HG02885 (cell line): ENCODE results near the gene NRN1.

Experiments used
- ATAC-seq: cut with Tn5 transposase; IDR thresholded peaks from one replicate; pipeline ENCODE4 v1.9.1; 2021; ENCODE audit warnings: mild to moderate bottlenecking; ENCODE audit not compliant: unreplicated experiment, poor library complexity

The NRN1 gene

DNA sequence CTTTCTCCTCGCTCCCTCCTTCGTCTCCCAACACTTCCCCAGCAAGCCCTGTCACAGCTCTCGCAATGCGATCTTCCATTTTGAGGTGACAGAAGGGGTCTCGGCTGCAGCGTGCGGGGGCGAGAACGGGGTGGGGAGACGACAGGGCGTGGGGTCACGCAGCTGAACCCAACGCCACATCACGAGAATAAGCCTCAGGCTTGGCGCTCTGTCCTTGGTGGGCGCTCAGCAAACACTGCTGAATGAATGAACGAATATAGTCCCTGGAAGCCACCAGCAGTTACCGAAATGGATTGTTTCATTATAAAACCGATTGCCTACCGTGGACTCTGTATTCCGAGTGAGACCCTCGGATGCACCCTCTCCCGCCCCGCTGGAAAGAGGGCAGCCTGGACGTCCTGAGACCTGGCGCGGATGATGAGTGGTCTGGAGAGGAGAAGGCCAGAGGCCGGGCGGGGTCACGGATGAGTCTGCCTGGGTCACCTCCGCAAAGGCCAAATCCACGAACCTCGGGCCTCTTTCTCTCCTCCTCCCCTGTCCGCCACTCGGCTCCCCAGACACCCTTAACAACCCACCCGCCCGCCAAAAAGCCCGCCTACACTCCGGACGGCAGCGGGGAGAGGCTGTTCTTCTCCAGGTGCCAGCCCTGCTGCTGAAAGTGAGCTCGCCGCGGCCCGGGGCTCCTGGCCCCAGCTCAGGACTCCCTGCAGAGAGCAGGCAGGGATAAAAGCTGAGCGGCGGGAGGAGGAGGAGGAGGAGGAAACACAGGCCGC, 3.7 kb downstream of the NRN1 start:
- no peak for ATAC-seq

DNA sequence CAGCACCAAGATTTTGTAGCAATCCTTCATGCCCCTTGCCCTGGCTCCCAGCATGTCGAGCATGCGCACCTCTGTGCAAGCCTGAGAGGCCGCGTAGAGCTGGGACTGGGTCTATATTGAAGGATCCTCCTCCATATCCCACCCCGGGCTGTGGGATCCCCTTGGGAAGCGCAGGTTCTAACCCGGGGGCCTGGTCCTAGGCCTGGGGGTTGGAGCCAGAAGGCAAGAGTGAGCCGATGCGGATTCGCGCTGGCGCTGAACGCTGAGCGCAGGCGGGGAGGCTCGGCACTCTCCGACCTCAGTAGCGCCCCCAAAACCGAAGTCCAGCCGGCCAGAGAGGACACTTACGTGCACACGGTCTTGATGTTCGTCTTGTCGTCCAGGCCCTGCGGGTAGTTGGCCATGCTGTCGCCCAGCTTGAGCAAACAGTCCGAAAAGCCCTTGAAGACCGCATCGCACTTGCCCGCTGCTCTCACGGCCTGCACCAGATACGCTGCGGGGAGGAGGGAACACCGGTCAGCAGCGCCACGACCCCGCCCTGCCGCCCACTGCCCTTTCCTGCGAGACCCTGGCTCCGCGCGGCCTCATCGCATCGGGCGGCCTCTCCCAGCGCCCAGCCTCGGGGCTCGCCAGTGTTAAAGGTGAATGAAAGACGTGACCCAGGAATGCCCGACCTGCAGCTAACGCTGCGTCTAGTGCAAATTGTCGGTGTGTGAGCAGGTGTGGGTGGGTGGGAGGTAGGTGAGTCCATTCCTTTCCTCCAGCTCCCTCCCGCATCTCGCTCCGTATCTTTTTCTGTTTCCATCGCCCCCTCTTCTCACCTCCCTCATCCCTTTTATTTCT, 4.5 kb downstream of the NRN1 start:
- ATAC-seq, result no peak

DNA sequence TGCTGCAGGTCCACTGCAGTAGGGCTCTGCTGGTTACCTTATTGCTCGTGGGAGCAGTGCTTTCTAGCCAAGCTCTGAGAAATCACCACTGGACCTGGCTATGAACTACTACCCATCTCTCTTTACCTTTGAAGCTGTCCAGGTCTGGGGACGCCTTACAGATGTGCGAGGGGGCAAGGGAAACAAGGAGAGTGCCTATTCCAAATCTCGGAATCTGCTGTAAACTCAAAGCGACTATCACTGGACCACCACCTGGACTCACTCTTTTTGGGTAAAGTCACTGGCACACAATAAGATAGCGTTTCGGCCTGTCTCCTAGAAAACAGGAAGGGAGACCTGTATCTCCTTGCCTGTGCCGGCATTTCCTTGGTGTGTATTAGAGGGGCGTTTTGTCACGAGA, 5.3 kb downstream of the NRN1 start:
- no peak for ATAC-seq

DNA sequence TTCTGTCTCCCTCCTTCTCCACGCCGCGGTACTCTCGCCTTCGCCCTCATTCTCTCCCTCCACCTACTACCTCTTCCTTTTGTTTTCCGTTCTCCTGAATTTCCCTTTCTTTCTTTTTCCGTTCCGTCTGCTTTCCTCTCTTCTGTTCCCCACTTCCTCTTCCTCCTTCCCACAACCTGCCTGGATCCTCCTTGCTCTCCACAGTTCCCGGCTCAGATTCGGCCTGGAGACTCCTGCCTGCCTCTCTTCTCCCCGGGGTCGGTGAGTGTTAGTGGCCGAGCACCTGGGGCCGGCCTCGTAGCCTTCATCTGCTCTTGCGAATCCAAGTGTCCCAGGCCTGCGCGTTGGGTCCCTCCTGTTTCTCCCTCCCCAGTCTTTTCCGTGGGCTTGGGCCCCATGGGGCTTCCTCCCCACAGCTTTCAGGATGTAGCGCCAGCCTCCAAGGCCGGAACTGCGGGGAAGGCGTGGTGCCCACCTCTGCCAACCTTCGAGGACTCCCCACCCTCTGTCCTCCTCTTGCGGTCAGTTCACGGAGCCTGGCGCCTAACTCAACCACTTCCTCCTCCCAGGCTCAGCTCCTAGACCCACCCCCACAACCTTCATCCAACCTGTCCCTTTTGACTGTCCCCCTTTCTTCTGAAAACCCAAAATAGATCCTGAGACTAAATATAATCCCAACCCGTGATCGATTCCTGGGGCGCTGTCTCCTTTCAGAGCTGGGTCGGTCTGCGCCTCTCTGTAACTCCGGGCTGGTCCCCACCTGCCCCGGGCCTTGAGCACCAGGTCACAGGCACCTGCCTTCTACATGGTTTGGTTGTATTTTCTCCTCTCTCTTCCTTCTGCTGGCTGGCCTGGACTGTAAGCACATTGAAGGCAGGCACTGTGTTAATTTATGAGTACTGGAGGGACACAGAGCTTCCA, 6.8 kb downstream of the NRN1 start:
- ATAC-seq, result no peak

DNA sequence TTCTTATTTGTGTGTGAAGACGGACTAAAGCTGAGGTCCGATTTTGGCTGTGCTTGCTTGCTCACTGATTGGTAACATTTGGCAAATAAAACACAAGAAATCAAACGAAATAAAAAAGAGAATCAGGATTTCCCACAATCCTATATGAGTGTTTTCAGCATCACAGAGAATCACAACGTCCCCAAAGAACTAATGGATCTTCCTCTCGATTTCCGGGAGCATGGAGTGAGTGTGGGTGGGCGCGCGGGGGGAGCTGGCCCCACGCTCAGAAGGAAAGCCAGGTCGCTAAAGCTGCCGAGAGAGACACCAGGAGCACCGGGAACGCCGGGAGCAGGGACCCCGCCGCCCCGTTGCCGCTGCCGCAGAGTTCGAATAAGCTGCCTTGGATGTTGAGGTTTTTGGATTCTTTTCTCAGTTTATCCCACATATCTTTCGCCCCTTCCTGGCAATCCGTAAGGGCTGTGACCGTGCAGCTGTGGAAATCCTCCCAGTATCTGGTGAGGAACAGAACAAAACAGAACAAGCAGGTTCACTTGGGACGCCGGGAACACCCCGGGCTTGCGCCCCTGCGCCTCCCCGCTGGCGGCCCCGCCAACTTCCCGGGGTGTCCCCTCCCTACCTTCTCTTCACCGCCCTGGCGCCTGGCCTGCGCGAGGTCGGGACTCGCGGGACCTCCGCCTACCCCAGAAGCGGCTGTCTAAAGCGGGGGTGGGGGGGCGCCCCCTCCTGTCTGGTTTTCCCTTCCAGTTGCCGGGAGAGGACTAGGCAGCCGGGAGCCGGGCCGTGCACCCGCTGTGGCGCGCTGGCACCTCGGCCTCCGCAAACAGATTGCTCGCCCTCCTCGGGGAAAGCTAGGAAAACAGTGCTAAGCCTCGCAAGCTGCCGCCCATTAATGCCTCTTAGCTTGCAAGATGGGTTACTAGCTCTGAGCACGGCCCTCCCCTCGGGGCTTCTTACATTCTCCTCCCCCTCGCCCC, 7.7 kb downstream of the NRN1 start:
- ATAC-seq, result no peak

DNA sequence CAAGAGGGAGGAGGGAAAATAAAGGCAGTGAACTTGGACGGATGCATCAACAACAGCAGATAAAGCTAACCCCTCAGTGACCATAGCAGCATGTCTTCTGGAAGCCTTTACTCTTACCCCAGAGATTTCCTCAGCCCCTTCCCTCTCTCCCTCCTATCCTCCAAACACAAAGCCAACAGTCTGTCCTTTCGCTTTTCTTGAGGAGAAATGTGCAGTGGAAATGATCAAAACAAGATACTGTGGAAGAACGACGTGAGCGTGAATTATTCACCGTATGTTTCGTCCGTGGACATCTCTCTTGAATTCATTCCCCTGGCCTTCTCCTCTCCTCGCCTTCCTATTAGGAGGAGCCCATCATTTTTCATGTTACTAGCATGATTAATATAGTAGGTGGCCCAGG, 8.5 kb downstream of the NRN1 start:
- no peak for ATAC-seq

DNA sequence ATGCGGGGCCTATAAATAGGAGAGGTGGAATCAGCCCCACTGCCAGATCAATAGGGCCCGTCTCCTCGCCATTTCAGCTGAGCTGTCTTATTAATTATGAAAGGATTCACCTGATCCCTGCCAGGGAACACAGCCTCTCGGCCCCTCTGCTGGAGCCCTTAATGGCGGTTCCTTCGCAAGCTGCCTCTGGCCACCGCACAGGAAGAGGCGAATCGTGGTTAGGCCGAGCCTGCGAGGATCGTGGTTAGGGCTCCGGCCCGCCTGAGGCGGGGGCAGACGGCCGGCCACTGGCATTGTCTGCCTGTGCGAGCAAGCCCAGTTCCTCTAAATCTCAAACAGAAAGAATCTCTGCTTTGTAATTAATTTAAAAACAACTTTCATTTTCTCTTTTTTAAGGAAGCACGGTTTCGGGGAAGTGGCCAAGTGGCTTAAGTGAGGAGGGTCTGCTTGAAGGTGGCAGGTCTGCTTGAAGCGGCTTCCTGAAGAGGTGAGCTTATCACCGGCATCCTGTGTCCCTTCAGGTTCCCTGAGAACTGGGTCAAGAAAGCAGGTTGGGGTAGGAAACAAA, 9.2 kb downstream of the NRN1 start:
- no peak for ATAC-seq

DNA sequence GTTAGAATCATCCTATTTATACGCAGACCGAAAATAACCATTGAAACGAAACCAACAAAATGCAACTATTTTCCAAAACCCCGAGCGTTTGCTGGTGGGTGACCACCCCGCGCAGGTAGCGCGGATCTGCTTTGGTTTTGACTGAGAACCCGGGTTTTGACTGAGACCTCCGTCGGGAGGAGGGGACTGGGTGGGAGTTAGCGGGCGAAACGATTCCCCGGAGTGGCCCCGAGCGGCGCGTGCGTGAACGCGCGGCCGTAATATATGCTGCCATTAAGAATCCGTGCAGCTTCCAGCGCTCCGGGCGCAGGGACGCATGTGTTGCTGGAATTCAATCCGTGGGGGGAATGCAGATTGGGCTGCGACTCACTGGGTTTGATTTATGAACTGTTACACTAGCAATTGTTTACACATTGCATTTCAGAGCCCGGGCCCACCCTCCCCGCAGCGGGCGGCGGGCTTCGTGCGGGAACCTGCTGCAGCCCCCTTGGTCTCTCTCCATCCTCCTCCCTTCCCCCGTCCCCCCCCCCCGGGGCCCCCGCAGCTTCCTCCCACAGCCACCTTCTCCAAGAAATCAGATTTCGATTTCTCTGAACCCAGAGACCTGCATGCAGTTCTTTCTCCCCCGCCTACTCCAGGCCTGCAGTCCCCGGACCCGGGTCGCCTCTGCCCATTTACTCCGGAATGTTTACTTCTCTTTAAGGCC, 9.9 kb downstream of the NRN1 start:
- no peak for ATAC-seq

DNA sequence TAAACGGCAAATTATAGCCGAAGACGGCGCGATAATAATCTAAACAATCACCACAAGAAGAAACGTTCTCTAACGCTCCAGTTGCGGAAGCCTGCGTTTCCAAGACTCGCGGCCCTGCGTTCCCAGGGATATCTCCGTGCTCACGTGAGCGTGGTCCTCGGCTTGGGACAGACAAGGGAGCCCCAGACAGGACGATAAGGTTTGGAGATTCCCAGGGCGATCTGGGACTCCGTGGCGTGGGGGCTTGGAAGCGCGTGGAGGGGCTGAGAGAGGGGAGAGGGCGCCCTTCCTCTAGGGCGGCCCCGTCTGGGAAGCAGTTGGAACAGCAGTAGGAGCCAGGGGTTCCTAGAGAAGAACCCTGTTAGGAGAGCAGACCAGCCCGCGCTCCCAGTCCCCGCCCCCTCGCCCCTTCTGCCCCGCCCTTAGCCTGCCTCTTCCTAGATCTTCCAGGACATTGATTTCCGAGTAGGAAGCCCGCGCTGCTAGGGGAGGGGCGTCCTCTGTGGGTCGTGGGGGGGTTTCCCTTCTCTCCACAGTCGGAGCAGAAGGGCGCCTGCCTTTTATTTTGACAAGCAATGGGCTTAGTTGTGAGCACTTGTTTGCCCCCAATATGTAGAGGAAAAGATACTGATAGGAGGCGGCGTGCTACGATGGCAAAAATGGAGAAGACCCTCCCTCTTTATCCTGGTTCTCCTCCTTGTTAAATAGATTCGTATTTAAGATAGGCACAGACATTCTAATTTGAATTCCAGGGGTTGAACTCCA, 10.6 kb downstream of the NRN1 start:
- no peak for ATAC-seq

DNA sequence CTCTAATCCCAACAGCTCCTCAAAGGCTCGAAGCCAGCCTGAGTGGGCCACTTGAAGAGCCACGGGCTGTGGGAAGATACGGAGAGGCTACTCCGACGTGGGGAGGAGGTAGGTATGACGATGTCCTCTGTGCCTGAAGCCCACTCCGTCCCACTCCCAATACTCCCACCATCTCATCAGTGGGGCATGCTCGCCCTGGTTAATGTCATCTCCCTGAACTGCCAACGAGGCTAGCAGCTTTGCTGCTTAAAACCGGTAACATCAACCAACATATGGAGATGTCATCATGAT, 11.1 kb downstream of the NRN1 start:
- ATAC-seq, result no peak

DNA sequence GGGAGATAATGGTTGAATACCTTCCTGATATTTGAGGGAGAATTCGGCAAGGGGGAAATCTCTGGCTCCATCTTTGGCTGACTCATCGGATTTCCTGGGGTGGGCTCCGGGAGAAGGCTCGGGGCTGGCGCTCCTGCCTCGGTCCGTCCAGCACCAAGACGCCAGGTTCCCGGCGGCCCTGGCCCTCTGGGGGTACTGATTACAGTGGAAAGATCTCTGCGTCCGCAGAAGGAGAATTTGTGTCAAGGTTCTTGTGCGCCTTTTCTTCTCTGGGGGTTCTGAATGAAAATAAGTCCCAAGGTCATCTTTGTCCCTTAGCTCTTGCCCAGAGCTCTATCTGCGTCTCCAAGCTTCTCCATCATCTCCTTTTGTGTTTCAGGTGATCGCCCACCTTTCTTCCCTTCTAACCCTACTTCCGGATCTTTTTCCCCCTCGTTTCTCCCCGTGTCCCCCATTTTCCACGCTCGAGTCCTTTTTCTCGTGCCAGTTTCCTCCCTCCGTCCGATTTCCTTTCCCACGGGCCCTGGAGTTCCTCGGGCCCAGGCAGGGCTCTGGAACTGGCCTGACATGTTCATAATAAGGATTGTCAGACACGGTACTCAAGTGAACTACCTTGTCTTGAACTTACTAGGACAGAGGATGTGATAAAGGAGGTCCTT, 11.6 kb downstream of the NRN1 start:
- no peak for ATAC-seq

DNA sequence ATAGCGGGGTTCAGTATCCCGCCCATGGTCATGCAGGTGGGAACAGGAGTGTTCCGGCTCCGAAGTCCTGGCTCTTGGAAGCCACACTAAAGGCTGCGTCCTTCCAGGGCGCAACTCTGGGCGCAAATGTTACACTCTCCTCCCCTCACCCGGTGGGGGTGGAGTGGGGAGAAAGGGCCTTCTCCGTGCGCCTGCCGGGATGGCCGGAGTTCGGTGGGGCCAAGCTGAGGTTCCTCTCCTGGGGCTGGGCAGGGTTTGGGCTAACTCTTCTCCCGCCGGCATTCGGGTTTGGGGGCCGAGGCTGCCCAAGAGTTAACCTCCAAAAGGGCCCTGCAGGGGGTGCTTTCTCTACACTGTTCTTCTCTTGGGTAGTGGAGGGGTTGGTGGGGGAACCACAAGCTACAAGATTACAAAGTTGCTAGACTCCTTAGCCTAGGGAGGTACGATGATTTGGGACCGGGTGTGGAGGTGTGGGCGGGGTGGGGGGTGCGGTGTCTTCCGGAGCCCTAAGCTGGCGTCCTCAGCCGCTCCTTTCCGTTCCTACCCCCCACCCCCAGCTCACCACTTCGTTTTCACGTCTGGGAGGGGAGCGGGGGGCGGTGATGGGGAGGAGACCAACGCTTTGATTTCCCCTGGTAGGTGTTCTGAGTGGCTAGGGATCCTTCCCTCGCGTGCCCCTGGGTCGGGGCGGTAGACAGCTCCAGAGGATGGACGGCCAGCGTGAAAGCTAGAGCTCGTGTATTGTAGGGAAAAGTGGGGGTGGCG, 12.3 kb downstream of the NRN1 start:
- ATAC-seq, result no peak

DNA sequence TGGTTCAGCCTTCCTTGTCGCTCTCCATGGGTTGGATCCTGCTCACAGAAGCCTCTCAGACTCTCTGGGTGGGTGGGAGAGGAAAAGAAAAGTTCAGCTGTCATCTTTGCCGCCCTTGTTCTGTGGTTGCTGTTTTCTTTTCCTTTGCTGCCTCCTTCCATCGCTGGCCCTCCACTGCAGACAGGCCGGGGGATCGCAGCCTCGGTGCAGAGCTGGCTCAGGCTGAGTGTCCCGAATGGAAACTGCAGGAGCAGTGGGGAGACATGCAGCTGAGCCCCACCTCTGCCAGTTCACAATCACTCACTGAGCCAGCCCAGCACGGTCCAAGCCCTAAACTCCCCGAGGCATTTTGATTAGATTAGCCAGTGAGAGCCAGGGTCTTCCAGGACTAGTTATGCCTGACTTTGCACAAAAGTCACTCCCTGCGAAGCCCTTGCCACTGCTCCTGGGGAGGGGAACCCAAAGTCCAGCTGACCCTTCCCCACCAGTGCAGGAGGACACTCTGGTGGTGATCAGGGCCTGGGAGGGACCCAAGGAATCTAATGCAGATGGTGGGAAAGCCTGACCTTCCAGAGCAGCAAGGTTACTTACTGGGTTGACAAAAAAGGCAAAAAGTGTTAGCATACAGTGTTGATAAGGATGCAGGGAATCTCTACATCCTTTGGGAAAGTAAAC, 14.0 kb downstream of the NRN1 start:
- no peak for ATAC-seq

DNA sequence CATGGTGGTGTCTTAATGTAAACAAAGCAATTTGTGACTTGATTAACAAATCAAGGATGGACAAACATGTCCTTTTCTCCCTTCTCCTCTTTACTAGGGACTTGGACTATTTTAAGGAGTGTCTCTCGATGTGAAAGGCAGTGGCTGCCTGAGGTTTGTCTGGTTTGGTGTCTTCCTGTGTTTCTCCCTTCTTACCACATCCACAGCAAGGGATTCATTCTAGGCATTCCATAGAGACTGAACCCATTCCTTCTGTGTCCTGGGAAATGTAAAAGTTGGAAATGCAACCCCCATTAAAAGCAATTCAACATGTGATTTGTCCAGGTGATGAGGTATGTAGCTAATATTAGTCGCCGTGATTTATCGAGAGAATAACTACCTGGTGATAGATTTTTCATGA, 15.9 kb downstream of the NRN1 start:
- no peak for ATAC-seq

DNA sequence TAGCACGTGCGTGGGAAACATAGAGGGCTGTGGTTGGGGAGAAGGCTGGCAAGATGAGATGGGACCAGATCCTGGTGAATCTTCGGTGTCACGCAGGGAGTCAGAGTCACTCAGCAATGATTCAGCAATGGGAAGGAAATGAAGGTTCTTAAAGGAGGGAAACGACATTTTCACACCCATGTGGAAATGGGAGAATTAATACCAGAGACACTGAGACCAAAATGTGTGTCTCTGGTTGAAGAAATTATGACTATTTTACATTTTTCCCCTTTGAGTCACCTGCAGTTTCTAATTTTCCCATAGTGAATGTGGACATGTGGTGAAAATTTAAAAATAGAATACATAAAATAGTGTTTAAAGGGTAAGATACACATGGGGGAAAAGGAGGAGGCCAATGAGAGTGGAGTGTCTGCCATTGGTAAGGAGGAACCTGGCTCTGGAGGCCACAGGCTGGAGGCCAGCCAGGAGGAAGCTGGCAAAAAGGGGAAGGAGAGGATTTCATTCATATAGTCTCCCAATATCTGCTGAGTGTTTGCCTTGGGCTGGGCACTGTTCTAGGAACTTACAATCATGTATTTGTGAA, 17.5 kb downstream of the NRN1 start:
- ATAC-seq, result no peak

DNA sequence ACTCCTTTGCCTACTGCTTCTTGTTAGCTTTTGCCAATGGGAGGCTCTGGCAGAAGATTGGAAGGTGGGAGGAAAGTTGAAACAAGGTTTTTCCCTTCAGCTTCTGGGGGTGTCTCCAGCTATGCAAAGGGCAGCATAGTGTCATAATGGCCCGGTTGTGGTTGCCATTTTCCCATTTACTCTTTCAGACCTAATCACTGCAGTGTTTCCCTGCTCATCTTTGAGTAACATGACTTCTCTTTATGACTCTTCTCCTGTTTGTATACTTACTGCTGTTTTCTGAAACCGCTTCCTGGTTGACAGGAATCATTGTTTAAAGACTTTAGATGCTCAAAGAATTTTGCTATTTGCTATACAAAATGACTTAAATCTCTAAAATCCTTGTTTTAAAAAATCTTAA, 19.9 kb downstream of the NRN1 start:
- no peak for ATAC-seq
